Upper lobe of left lung (tissue), 6 donors: ENCODE results near the gene OXNAD1. TPM values are rescaled to one million over a fixed set of nuclear protein-coding genes. Genes with fewer than 3 reads are reported as not detected.

Source experiments
- ATAC-seq, 2 donors: fragments of 200-7000 bp; cut with Tn5 transposase; one replicate each; pipeline ENCODE4 v1.9.1; 2022; ENCODE audit warnings: mild to moderate bottlenecking in 2 of 2, moderate library complexity in 2 of 2; ENCODE audit not compliant: low FRiP score in 2 of 2
- DNase-seq, 2 donors: peaks; one replicate each; pipeline ENCODE4 v3.0.0-alpha.2; 2019 to 2020
- H3K27ac ChIP-seq, 4 donors: fragments of 200-600 bp; sonication (generic); one replicate each; pipeline ENCODE4 v1.5.1; 2016 to 2019
- H3K27me3 ChIP-seq, 4 donors: fragments of 200-600 bp; sonication (generic); one replicate each; pipeline ENCODE4 v1.5.1; 2017 to 2019
- H3K36me3 ChIP-seq, 4 donors: fragments of 200-600 bp; sonication (generic); one replicate each; pipeline ENCODE4 v1.5.1; 2016 to 2019
- H3K4me1 ChIP-seq, 4 donors: fragments of 200-600 bp; sonication (generic); one replicate each; pipeline ENCODE4 v1.5.1; 2018 to 2019
- H3K4me3 ChIP-seq, 4 donors: fragments of 200-600 bp; sonication (generic); one replicate each; pipeline ENCODE4 v1.5.1; 2017 to 2019; ENCODE audit warnings: mild to moderate bottlenecking in 2 of 4, moderate library complexity in 1 of 4
- H3K9me3 ChIP-seq, 4 donors: fragments of 200-600 bp; sonication (generic); one replicate each; pipeline ENCODE4 v1.5.1; 2018 to 2019
- CTCF ChIP-seq, 6 experiments: fragments of 450-650 bp in 4 of 6; fragments of 200-600 bp in 2 of 6; sonication (generic) in 2 of 6; IDR thresholded peaks; one replicate each; pipeline ENCODE4 v1.5.1; 2016 to 2019; ENCODE audit warnings: antibody characterized with exemption in 6 of 6
- EP300 ChIP-seq, 4 donors: sonication (generic); formaldehyde crosslinking; IDR thresholded peaks; one replicate each; pipeline ENCODE4 v1.5.1; 2017; ENCODE audit warnings: antibody characterized with exemption in 4 of 4, control low read depth in 2 of 4
- POLR2A ChIP-seq, 4 donors: fragments of 450-650 bp; IDR thresholded peaks; one replicate each; pipeline ENCODE4 v1.5.1; 2016 to 2017; ENCODE audit warnings: antibody characterized with exemption in 4 of 4, mild to moderate bottlenecking in 2 of 4
- POLR2AphosphoS5 ChIP-seq, 2 donors: sonication (generic); formaldehyde crosslinking; IDR thresholded peaks; one replicate each; pipeline ENCODE4 v1.5.1; 2017; ENCODE audit warnings: antibody characterized with exemption in 2 of 2
- WGBS, 2 donors: methylation state at CpG; one replicate each; pipeline ENCODE4 v1.1.5; 2017 to 2018; 5-methylcytosine and 5-hydroxymethylcytosine counted together
- total RNA-seq, 6 donors: library from RNA; depleted of rRNA in 4 of 6; stranded (reverse); fragments of >200 nt in 4 of 6; gene quantifications; one replicate each; pipeline versions ENCODE4 v1.1.0 to v1.2.1, GENCODE V29; 2016 to 2021
- donor health status: DM: no; HTN: no; CAD: no; lungs with moderate emphysema.
- donor health status: DM: no; HTN: yes; CAD: no; lungs with severe emphysema.

OXNAD1 gene
- total RNA-seq, result 10 to 100 TPM in 5 of 6 donors, 1 to 10 TPM in 1; 7.2 to 20.9 (median 11.0) TPM

GRCh38 chr3:16264708-16265454 lies at the start of gene OXNAD1, which contains the start of gene DPH3:
OXNAD1 (plus strand) TSS chr3:16265212; CDS start chr3:16270953, 5,741 bp downstream.
DPH3 (minus strand) TSS chr3:16264943; CDS start chr3:16264876, 67 bp downstream.
- 0% methylated on average over 6 to 57 of the region's 61 CpGs for WGBS, 2 donors
- Histone ChIP-seq H3K27ac (peak within 1 kb of the TSS; percentile 87 to 92 (median 88)), H3K9me3 (no peaks in the 10 kb centered on the region), H3K4me3 (peak within 1 kb of the TSS; percentile 74 to 92 (median 74)), H3K36me3 (peaks cover 0 to 19% (median 8%) of the 10 kb centered on the region in 4 donors), H3K4me1 (peaks cover 21 to 42% (median 24%) of the 10 kb centered on the region in 4 donors), H3K27me3 (no peaks in the 10 kb centered on the region)
- ATAC-seq (peak; percentile 99 to 100), DNase-seq (peak; percentile 99)
- TF ChIP-seq CTCF (IDR thresholded peaks at IDR 0.05) (peak in 4 of 6 experiments; percentile 56 to 75 (median 63)), EP300 (IDR thresholded peaks at IDR 0.05) (peak in 1 of 4 donors; percentile 74), POLR2AphosphoS5 (IDR thresholded peaks at IDR 0.05) (peak; percentile 95), POLR2A (IDR thresholded peaks at IDR 0.05) (peak in 3 of 4 donors; percentile 50 to 79 (median 76))

- 89 to 93% methylated on average over 17 of the region's 17 CpGs for WGBS, 2 donors
Observed at GRCh38 chr3:16216373-16216935, 48.6 kb upstream of the OXNAD1 start.

GRCh38 chr3:16219777-16220176 lies 45.2 kb upstream of the OXNAD1 start:
- ATAC-seq (peak in 1 of 2 donors; percentile 43), DNase-seq (no peak)
- no peaks in the 10 kb centered on the region for H3K27me3 ChIP-seq
- H3K9me3 ChIP-seq, result peaks cover 0 to 6% (median 0%) of the 10 kb centered on the region in 4 donors
- TF ChIP-seq POLR2AphosphoS5 (IDR thresholded peaks at IDR 0.05) (no peak), EP300 (IDR thresholded peaks at IDR 0.05) (no peak), POLR2A (IDR thresholded peaks at IDR 0.05) (no peak), CTCF (IDR thresholded peaks at IDR 0.05) (no peak)
- WGBS, 2 donors, result 87 to 88% methylated on average over 3 of the region's 3 CpGs
- no peak overlapping the region for H3K27ac ChIP-seq
- no peaks in the 10 kb centered on the region for H3K4me1 ChIP-seq
- H3K36me3 ChIP-seq, result peaks cover 0 to 2% (median 0%) of the 10 kb centered on the region in 4 donors
- H3K4me3 ChIP-seq, result no peak overlapping the region

More at GRCh38 chr3:16216373-16216935, 48.6 kb upstream of the OXNAD1 start:
- no peak for TF ChIP-seq POLR2A (IDR thresholded peaks at IDR 0.05)
- no peak for TF ChIP-seq EP300 (IDR thresholded peaks at IDR 0.05)
- no peak for TF ChIP-seq POLR2AphosphoS5 (IDR thresholded peaks at IDR 0.05)
- TF ChIP-seq CTCF (IDR thresholded peaks at IDR 0.05), result no peak
- no peak overlapping the region for H3K4me3 ChIP-seq
- no peaks in the 10 kb centered on the region for H3K4me1 ChIP-seq
- ATAC-seq (no peak), DNase-seq (no peak)
- no peaks in the 10 kb centered on the region for H3K9me3 ChIP-seq
- H3K27ac ChIP-seq, result no peak overlapping the region
- no peaks in the 10 kb centered on the region for H3K27me3 ChIP-seq
- no peaks in the 10 kb centered on the region for H3K36me3 ChIP-seq

- no peak overlapping the region for H3K4me3 ChIP-seq
- ATAC-seq (no peak), DNase-seq (no peak)
- no peak for TF ChIP-seq EP300 (IDR thresholded peaks at IDR 0.05)
- no peaks in the 10 kb centered on the region for H3K27me3 ChIP-seq
- H3K4me1 ChIP-seq, result no peaks in the 10 kb centered on the region
- H3K9me3 ChIP-seq, result peaks cover 0 to 6% (median 0%) of the 10 kb centered on the region in 4 donors
- H3K27ac ChIP-seq, result no peak overlapping the region
- H3K36me3 ChIP-seq, result peaks cover 0 to 2% (median 0%) of the 10 kb centered on the region in 4 donors
- WGBS, 2 donors, result 63 to 64% methylated on average over 3 of the region's 3 CpGs
Observed at GRCh38 chr3:16221990-16222389, 43.0 kb upstream of the OXNAD1 start.

- Histone ChIP-seq H3K27ac (no peak overlapping the region), H3K4me3 (no peak overlapping the region), H3K4me1 (no peaks in the 10 kb centered on the region), H3K9me3 (peaks cover 0 to 6% (median 0%) of the 10 kb centered on the region in 4 donors), H3K27me3 (no peaks in the 10 kb centered on the region), H3K36me3 (peaks cover 0 to 2% (median 0%) of the 10 kb centered on the region in 4 donors)
- TF ChIP-seq POLR2A (IDR thresholded peaks at IDR 0.05) (no peak), EP300 (IDR thresholded peaks at IDR 0.05) (no peak), CTCF (IDR thresholded peaks at IDR 0.05) (no peak), POLR2AphosphoS5 (IDR thresholded peaks at IDR 0.05) (no peak)
- ATAC-seq (no peak), DNase-seq (no peak)
- WGBS, 2 donors, result 85 to 100% methylated on average over 2 of the region's 2 CpGs
Observed at GRCh38 chr3:16222547-16222946, 42.5 kb upstream of the OXNAD1 start.
